ENCODE measurements around the gene DELE1. TPM values are rescaled to one million over a fixed set of nuclear protein-coding genes. Genes with fewer than 3 reads are reported as not detected.
A peak's percentile ranks its signal among the peaks of the same experiment; 100 is the strongest.

Gene DELE1
- 62.3 and 74.1 TPM in 2 replicates for total RNA-seq

- peaks cover 4% of the 10 kb centered on the region for H3K36me3 ChIP-seq (ENCODE audit: control insufficient read depth, insufficient read depth, low read length)
- H3K4me3 ChIP-seq (ENCODE audit: low read depth, low read length) = peak within 1 kb of the TSS; percentile 73
- no peaks in the 10 kb centered on the region for H3K27me3 ChIP-seq (ENCODE audit: control insufficient read depth, insufficient read depth, low read length)
- peak; percentile 67 for DNase-seq (ENCODE audit: low read depth)
- no peak for TF ChIP-seq CTCF (IDR thresholded peaks at IDR 0.05; ENCODE audit: insufficient read depth, low read length, poor library complexity, severe bottlenecking)
These were observed at the start of gene DELE1 for GRCh38 chr5:141923448-141924313. DELE1 (plus strand) TSS chr5:141923871; CDS start chr5:141923942, 71 bp downstream.

- Histone ChIP-seq H3K27me3 (ENCODE audit: control insufficient read depth, insufficient read depth, low read length) (peaks cover 45% of the 10 kb centered on the region), H3K36me3 (ENCODE audit: control insufficient read depth, insufficient read depth, low read length) (no peaks in the 10 kb centered on the region), H3K4me3 (ENCODE audit: low read depth, low read length) (no peak overlapping the region)
- no peak for DNase-seq (ENCODE audit: low read depth)
- no peak for TF ChIP-seq CTCF (IDR thresholded peaks at IDR 0.05; ENCODE audit: insufficient read depth, low read length, poor library complexity, severe bottlenecking)
These were observed 49.8 kb upstream of the DELE1 start for GRCh38 chr5:141873933-141874261.

- Histone ChIP-seq H3K27me3 (ENCODE audit: control insufficient read depth, insufficient read depth, low read length) (peaks cover 46% of the 10 kb centered on the region), H3K4me3 (ENCODE audit: low read depth, low read length) (no peak overlapping the region), H3K36me3 (ENCODE audit: control insufficient read depth, insufficient read depth, low read length) (no peaks in the 10 kb centered on the region)
- no peak for TF ChIP-seq CTCF (IDR thresholded peaks at IDR 0.05; ENCODE audit: insufficient read depth, low read length, poor library complexity, severe bottlenecking)
- DNase-seq (ENCODE audit: low read depth) = no peak
These were observed 49.3 kb upstream of the DELE1 start for GRCh38 chr5:141874262-141874964.

GRCh38 chr5:141875022-141875740 lies 48.5 kb upstream of the DELE1 start:
- Histone ChIP-seq H3K27me3 (ENCODE audit: control insufficient read depth, insufficient read depth, low read length) (peaks cover 49% of the 10 kb centered on the region), H3K36me3 (ENCODE audit: control insufficient read depth, insufficient read depth, low read length) (no peaks in the 10 kb centered on the region), H3K4me3 (ENCODE audit: low read depth, low read length) (no peak overlapping the region)
- no peak for TF ChIP-seq CTCF (IDR thresholded peaks at IDR 0.05; ENCODE audit: insufficient read depth, low read length, poor library complexity, severe bottlenecking)
- DNase-seq (ENCODE audit: low read depth) = no peak

GRCh38 chr5:141875795-141876627 lies 47.7 kb upstream of the DELE1 start:
- Histone ChIP-seq H3K4me3 (ENCODE audit: low read depth, low read length) (peak overlapping the region; percentile 36), H3K36me3 (ENCODE audit: control insufficient read depth, insufficient read depth, low read length) (no peaks in the 10 kb centered on the region), H3K27me3 (ENCODE audit: control insufficient read depth, insufficient read depth, low read length) (peaks cover 56% of the 10 kb centered on the region)
- no peak for DNase-seq (ENCODE audit: low read depth)
- no peak for TF ChIP-seq CTCF (IDR thresholded peaks at IDR 0.05; ENCODE audit: insufficient read depth, low read length, poor library complexity, severe bottlenecking)
